HUES48 (cell line): ENCODE measurements around the gene GLTP.

ENCODE experiments used
- H3K27ac ChIP-seq: one replicate; pipeline ENCODE4 v1.7.0; 2013; ENCODE audit warnings: low read depth, low read length, inconsistent platforms
- H3K27me3 ChIP-seq: 2 replicates; pipeline ENCODE4 v1.6.1; 2013; ENCODE audit warnings: mild to moderate bottlenecking, low read length; ENCODE audit not compliant: control insufficient read depth, insufficient read depth
- H3K36me3 ChIP-seq: 2 replicates; pipeline ENCODE4 v1.6.1; 2013; ENCODE audit warnings: low read length; ENCODE audit not compliant: control insufficient read depth, insufficient read depth
- H3K4me1 ChIP-seq: 2 replicates; pipeline ENCODE4 v1.6.1; 2013; ENCODE audit warnings: mild to moderate bottlenecking, low read length; ENCODE audit not compliant: control insufficient read depth, insufficient read depth
- H3K4me3 ChIP-seq: 2 replicates; pipeline ENCODE4 v1.5.1; 2013; ENCODE audit warnings: mild to moderate bottlenecking, low read depth, low read length
- H3K9ac ChIP-seq: 2 replicates; pipeline ENCODE4 v1.6.1; 2013; ENCODE audit warnings: mild to moderate bottlenecking, low read depth, low read length, moderate library complexity
- H3K9me3 ChIP-seq: 2 replicates; pipeline ENCODE4 v1.6.1; 2013; ENCODE audit warnings: low read length; ENCODE audit not compliant: control insufficient read depth, insufficient read depth

Gene GLTP

GRCh38 chr12:109807954-109808643, 72.2 kb downstream of the GLTP start:
- Histone ChIP-seq H3K36me3 (no peaks in the 10 kb centered on the region), H3K27me3 (no peaks in the 10 kb centered on the region), H3K4me1 (no peaks in the 10 kb centered on the region), H3K4me3 (no peak overlapping the region), H3K9ac (no peak overlapping the region), H3K9me3 (no peaks in the 10 kb centered on the region), H3K27ac (no peak overlapping the region)

DNA sequence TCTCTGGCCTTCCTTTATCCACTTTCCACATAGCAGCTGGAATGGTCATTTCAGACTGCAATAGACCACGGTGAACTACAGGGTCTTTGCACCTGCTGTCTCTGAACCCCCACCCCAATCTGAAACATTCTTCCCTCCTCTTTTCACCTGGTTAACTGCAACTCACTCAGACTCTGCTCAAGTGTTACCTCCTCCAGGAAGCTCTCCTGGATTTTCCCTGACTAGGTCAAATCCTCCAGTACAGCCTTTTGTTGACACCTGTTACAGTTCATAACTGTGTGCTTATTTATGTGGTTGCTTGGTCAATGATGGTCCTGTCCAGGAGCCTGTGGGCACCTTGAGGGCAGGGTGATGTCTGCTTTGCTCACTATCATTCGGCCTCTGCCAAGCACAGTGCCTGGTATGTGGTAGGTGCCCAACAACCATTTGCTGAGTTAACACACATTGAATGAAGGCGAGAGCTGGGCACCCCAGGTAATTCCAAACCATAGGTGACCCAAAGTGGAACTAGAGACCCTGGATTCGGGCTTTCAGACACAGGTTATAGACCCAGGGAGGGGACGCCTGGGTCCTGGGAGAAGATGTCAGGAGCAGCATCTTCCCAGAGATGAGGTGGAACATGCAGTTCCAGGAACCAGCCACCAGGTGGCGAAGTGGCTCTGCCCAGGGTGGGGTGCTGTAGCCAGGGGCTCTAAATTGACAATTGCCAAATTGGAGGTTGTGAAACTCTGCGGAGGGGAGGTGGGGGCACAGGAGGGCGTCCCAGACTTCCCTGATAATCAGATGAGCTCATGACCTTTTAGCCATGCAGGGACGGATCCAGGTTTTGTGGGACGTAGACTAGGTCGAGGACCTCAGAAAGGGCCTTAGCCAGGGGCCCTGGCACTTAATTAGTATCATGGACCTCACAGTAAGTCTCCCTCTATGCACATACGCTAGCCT, 75.2 kb downstream of the GLTP start:
- H3K9me3 ChIP-seq: no peaks in the 10 kb centered on the region
- H3K9ac ChIP-seq: no peak overlapping the region
- no peak overlapping the region for H3K4me3 ChIP-seq
- H3K36me3 ChIP-seq: no peaks in the 10 kb centered on the region
- H3K27ac ChIP-seq: no peak overlapping the region
- H3K4me1 ChIP-seq: no peaks in the 10 kb centered on the region
- H3K27me3 ChIP-seq: no peaks in the 10 kb centered on the region

DNA sequence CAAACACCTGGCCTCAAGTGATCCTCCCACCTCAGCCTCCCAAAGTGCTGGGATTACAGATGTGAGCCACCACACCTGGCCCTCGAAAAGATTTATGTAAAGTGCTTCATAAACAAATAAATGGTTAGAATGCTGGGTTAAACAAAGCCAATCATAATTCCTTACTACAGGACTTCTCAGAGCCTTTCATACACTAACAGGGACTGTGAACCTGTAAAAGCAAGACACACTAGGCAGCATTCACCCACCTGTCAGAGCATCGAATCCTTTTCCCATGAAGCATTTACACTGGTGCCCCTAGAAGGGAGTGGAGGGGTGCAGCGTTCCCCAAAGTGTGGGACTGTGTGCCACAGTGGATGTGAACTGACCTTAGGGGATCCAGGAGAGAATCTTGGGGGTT, 76.7 kb downstream of the GLTP start:
- no peaks in the 10 kb centered on the region for H3K4me1 ChIP-seq
- no peaks in the 10 kb centered on the region for H3K36me3 ChIP-seq
- no peaks in the 10 kb centered on the region for H3K9me3 ChIP-seq
- H3K27me3 ChIP-seq: no peaks in the 10 kb centered on the region
- H3K27ac ChIP-seq: no peak overlapping the region
- H3K9ac ChIP-seq: no peak overlapping the region
- no peak overlapping the region for H3K4me3 ChIP-seq

DNA sequence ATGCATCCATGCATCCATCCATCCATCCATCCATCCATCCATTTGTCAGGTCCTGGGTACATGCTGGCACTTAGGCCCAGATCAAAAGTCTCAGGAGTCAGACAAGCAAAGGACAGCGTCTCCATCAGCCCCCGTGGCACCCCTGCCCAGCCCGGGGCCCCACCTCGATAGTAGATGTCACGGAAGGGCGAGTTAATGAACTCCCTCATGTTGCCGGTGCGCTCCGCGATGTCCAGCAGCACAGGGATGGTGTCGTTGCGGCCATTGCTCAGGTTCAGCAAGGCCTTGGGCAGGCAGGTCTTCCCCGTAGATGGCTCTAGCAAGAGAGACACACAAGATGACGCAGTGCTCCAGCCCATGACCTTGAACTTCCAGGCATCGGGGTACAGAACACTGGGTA, 77.5 kb downstream of the GLTP start:
- Histone ChIP-seq H3K4me1 (no peaks in the 10 kb centered on the region), H3K27ac (no peak overlapping the region), H3K9me3 (no peaks in the 10 kb centered on the region), H3K9ac (no peak overlapping the region), H3K4me3 (no peak overlapping the region), H3K27me3 (no peaks in the 10 kb centered on the region), H3K36me3 (no peaks in the 10 kb centered on the region)
